Measurements from ENCODE around the gene STAT5A.
A peak's percentile ranks its signal among the peaks of the same experiment; 100 is the strongest.

Gene STAT5A

GRCh38 chr17:42270170-42270535 is 18.1 kb upstream of the STAT5A start:
- no peak for DNase-seq

- no peak for DNase-seq
Observed at GRCh38 chr17:42270596-42270995, 17.7 kb upstream of the STAT5A start.

- DNase-seq = no peak
Observed at GRCh38 chr17:42271006-42271778, 17.1 kb upstream of the STAT5A start.

GRCh38 chr17:42271779-42272035 is 16.6 kb upstream of the STAT5A start:
- no peak for DNase-seq

GRCh38 chr17:42272162-42272907 is 16.0 kb upstream of the STAT5A start:
- no peak for DNase-seq

GRCh38 chr17:42273474-42274252 is 14.6 kb upstream of the STAT5A start:
- no peak for DNase-seq

- no peak for DNase-seq
Observed at GRCh38 chr17:42274253-42274542, 14.1 kb upstream of the STAT5A start.

- DNase-seq = no peak
Observed at GRCh38 chr17:42274812-42275526, 13.3 kb upstream of the STAT5A start.

GRCh38 chr17:42275527-42276358 is 12.6 kb upstream of the STAT5A start:
- no peak for DNase-seq

GRCh38 chr17:42276359-42276608 is 12.0 kb upstream of the STAT5A start, which contains the start of gene STAT5B:
Gene STAT5B, minus strand, starts transcription at chr17:42276391. Its CDS starts 44,264 bp downstream, at chr17:42232127.
- peak; percentile 73 for DNase-seq

GRCh38 chr17:42276609-42277341 is 11.5 kb upstream of the STAT5A start:
- peak; percentile 30 for DNase-seq

- no peak for DNase-seq
Observed at GRCh38 chr17:42277342-42277712, 11.0 kb upstream of the STAT5A start.

- no peak for DNase-seq
Observed at GRCh38 chr17:42279776-42280630, 8.3 kb upstream of the STAT5A start.

GRCh38 chr17:42281571-42282096 is 6.7 kb upstream of the STAT5A start:
- peak; percentile 77 for DNase-seq

GRCh38 chr17:42282478-42283080 is 5.7 kb upstream of the STAT5A start:
- DNase-seq = no peak

- no peak for DNase-seq
Observed at GRCh38 chr17:42283241-42284023, 4.9 kb upstream of the STAT5A start.

GRCh38 chr17:42284024-42284369 is 4.3 kb upstream of the STAT5A start:
- DNase-seq = no peak

GRCh38 chr17:42284566-42284965 is 3.7 kb upstream of the STAT5A start:
- no peak for DNase-seq

GRCh38 chr17:42285346-42286050 is 2.8 kb upstream of the STAT5A start:
- DNase-seq = no peak
